ENCODE data around the gene SYT6.

GRCh38 chr1:114177282-114177681, 23.6 kb upstream of the SYT6 start:
- TF ChIP-seq CTCF (conservative IDR thresholded peaks at IDR 0.05; ENCODE audit: low read length) = no peak
- TF ChIP-seq EZH2phosphoT487 (IDR thresholded peaks at IDR 0.05; ENCODE audit: borderline replicate concordance, low read depth, low read length) = no peak

Measured in OCI-LY7 (cell line).